GM12878 (cell line): ENCODE measurements around the gene CCIN. TPM values are rescaled to one million over a fixed set of nuclear protein-coding genes. Genes with fewer than 3 reads are reported as not detected.

ENCODE experiments used
- ATAC-seq: fragments of 200-7000 bp; cut with Tn5 transposase; 3 replicates; pipeline ENCODE4 v1.9.1; 2020; ENCODE audit warnings: mild to moderate bottlenecking, moderate library complexity
- BruUV-seq: library from RNA; stranded (reverse); fragments of 400-500 nt; replicated peaks from 2 replicates; lab custom pipeline; 2021; lab: Mats Ljungman, UMichigan
- CTCF ChIA-PET: fragments of 300-600 bp; sonication (Branson Sonifier 250); formaldehyde crosslinking; extraction: SDS; loops from one replicate; lab custom pipeline; 2021; ENCODE audit warnings: inconsistent platforms; lab: Yijun Ruan, JAX
- POLR2A ChIA-PET: fragments of 350-600 bp; formaldehyde crosslinking; extraction: SDS; loops from one replicate; lab custom pipeline; 2021; ENCODE audit warnings: inconsistent platforms; lab: Charles Lee
- RAD21 ChIA-PET: fragments of 300-600 bp; sonication (Branson Sonifier 250); formaldehyde crosslinking; loops from one replicate; lab custom pipeline; 2023; ENCODE audit warnings: antibody characterized with exemption; ENCODE audit not compliant: unreplicated experiment; lab: Charles Lee
- SMC1A ChIA-PET: fragments of 300-600 bp; sonication (Branson Sonifier 250); formaldehyde crosslinking; loops from one replicate; lab custom pipeline; 2023; ENCODE audit not compliant: unreplicated experiment, uncharacterized antibody; lab: Charles Lee
- DNase-seq: peaks from one replicate; pipeline ENCODE4 v3.0.0-alpha.2; 2011; ENCODE audit warnings: low read depth, low spot score
- FAIRE-seq: peaks from 3 replicates; lab custom pipeline; 2011; peaks lifted over from hg19 to GRCh38; lab: Jason Lieb, UNC
- H2AFZ ChIP-seq: 2 replicates; pipeline ENCODE4 v1.6.0; 2011; ENCODE audit warnings: low read depth, low read length, control low read depth; ENCODE audit not compliant: control insufficient read depth
- H3K27ac ChIP-seq: 2 replicates; pipeline ENCODE4 v1.5.1; 2011; ENCODE audit warnings: control low read depth; ENCODE audit not compliant: control insufficient read depth, insufficient read depth
- H3K27me3 ChIP-seq, 2 experiments: replicated peaks in 1 of 2; 2 replicates each; pipeline versions ENCODE4 v1.6.0 to v1.6.1; 2011; ENCODE audit warnings: low read length in 1 of 2; ENCODE audit not compliant: control insufficient read depth in 2 of 2, insufficient read depth in 2 of 2
- H3K36me3 ChIP-seq, 2 experiments: 2 replicates each; pipeline ENCODE4 v1.5.1; 2011; ENCODE audit warnings: low read length in 1 of 2; ENCODE audit not compliant: control insufficient read depth in 2 of 2, insufficient read depth in 2 of 2
- H3K4me1 ChIP-seq: 2 replicates; pipeline ENCODE4 v1.6.1; 2011; ENCODE audit warnings: mild to moderate bottlenecking, low read length, moderate library complexity, mixed read lengths; ENCODE audit not compliant: control insufficient read depth, insufficient read depth
- H3K4me2 ChIP-seq: 2 replicates; pipeline ENCODE4 v1.6.0; 2011; ENCODE audit warnings: control low read depth; ENCODE audit not compliant: control insufficient read depth, insufficient read depth
- H3K4me3 ChIP-seq: fragments of 200-600 bp; sonication (generic); 2 replicates; pipeline ENCODE4 v1.5.1; 2016
- H3K79me2 ChIP-seq: 2 replicates; pipeline ENCODE4 v1.6.0; 2011; ENCODE audit warnings: low read length; ENCODE audit not compliant: control insufficient read depth, insufficient read depth
- H3K9ac ChIP-seq: 2 replicates; pipeline ENCODE4 v1.8.0; 2011; ENCODE audit warnings: low read length, control low read depth, mixed read lengths; ENCODE audit not compliant: control insufficient read depth, insufficient read depth
- H3K9me3 ChIP-seq: replicated peaks from 3 replicates; pipeline ENCODE4 v1.5.1; 2011; ENCODE audit warnings: mild to moderate bottlenecking, low read length; ENCODE audit not compliant: control insufficient read depth, insufficient read depth
- H4K20me1 ChIP-seq: 2 replicates; pipeline ENCODE4 v1.6.0; 2011; ENCODE audit not compliant: control insufficient read depth, insufficient read depth
- ATF2 ChIP-seq: IDR thresholded peaks from 2 replicates; pipeline ENCODE4 v1.6.1; 2012; ENCODE audit warnings: low read length, inconsistent platforms
- ATF7 ChIP-seq: fragments of 450-650 bp; IDR thresholded peaks from 2 replicates; pipeline ENCODE4 v1.6.1; 2016; ENCODE audit warnings: low read depth, mild to moderate bottlenecking
- BCLAF1 ChIP-seq: fragments of 450-650 bp; IDR thresholded peaks from 2 replicates; pipeline ENCODE4 v1.6.1; 2017; ENCODE audit warnings: antibody characterized with exemption, mild to moderate bottlenecking, moderate library complexity
- CHD4 ChIP-seq: fragments of 200-600 bp; sonication (generic); IDR thresholded peaks from 2 replicates; pipeline ENCODE4 v1.6.1; 2016; ENCODE audit warnings: mild to moderate bottlenecking
- EED ChIP-seq: sonication (generic); IDR thresholded peaks from 2 replicates; pipeline ENCODE4 v1.6.1; 2016; ENCODE audit warnings: antibody characterized with exemption, low read depth
- IRF5 ChIP-seq: fragments of 450-650 bp; IDR thresholded peaks from 2 replicates; pipeline ENCODE4 v1.6.1; 2017; ENCODE audit warnings: borderline replicate concordance
- JUNB ChIP-seq: IDR thresholded peaks from 2 replicates; pipeline ENCODE4 v1.6.1; 2016; ENCODE audit warnings: antibody characterized with exemption, mild to moderate bottlenecking
- NBN ChIP-seq: fragments of 450-650 bp; IDR thresholded peaks from 2 replicates; pipeline ENCODE4 v1.6.1; 2016
- RELB ChIP-seq: fragments of 450-650 bp; IDR thresholded peaks from 2 replicates; pipeline ENCODE4 v1.6.1; 2017; ENCODE audit warnings: low read depth, mild to moderate bottlenecking, moderate library complexity
- STAT1 ChIP-seq: fragments of 450-650 bp; conservative IDR thresholded peaks from 2 replicates; pipeline ENCODE4 v1.6.1; 2014; ENCODE audit warnings: antibody characterized with exemption, mild to moderate bottlenecking
- TCF3 ChIP-seq: IDR thresholded peaks from 2 replicates; pipeline ENCODE4 v1.6.1; 2012; ENCODE audit warnings: low read depth, mild to moderate bottlenecking, low read length, borderline replicate concordance; ENCODE audit not compliant: insufficient read depth
- ZBTB33 ChIP-seq: fragments of 450-650 bp; IDR thresholded peaks from 2 replicates; pipeline ENCODE4 v1.6.1; 2017; ENCODE audit warnings: mild to moderate bottlenecking
- WGBS: methylation state at CpG from one replicate; pipeline ENCODE4 v1.1.6; 2016; ENCODE audit warnings: low lambda C conversion rate; ENCODE audit not compliant: insufficient replicate concordance, insufficient coverage; ENCODE audit errors: missing lambda C conversion rate; 5-methylcytosine and 5-hydroxymethylcytosine counted together
- in situ Hi-C: fragments of 300-500 bp; cut with MboI; formaldehyde crosslinking; loops from 9 replicates; pipeline ENCODE4 v1.14.3; 2018; ENCODE audit warnings: mixed read lengths
- intact Hi-C: fragments of 100-400 bp; cut with micrococcal nuclease; formaldehyde crosslinking; loops from one replicate; pipeline ENCODE4 v1.14.2; 2022; ENCODE audit not compliant: unreplicated experiment
- polyA plus RNA-seq, 11 experiments: library from polyadenylated mRNA; depleted of rRNA in 4 of 11; unstranded in 6 of 11; stranded (reverse) in 5 of 11; fragments of >200 nt; fragmentation: Nextera tagmentation in 4 of 11; fragmentation: Illumina TruSeq in 1 of 11; extraction: Ambion mirVana in 4 of 11; extraction: Trizol in 1 of 11; gene quantifications; 1 replicate in 1 of 11; 2 replicates in 10 of 11; pipeline versions ENCODE4 v1.2.1 to v1.2.3, GENCODE V29; 2011 to 2016; ENCODE audit warnings: inconsistent platforms in 2 of 11, missing spikeins in 2 of 11, low read depth in 1 of 11
- total RNA-seq, 4 experiments: library from RNA; depleted of rRNA in 3 of 4; stranded (reverse); fragments of >200 nt in 3 of 4; fragmentation: Illumina TruSeq in 1 of 4; extraction: Trizol in 1 of 4; gene quantifications; 2 replicates each; pipeline versions ENCODE4 v1.2.1 to v1.2.3, GENCODE V29; 2013 to 2021

The CCIN gene
- total and polyA plus RNA-seq, 10 of the 15 experiments (the other 5 are each of a cell fraction or from before 2014, with no cell fraction given): not detected

- Histone ChIP-seq H3K4me3 (no peak overlapping the region), H3K4me2 (no peak overlapping the region), H3K9ac (no peak overlapping the region), H2AFZ (no peak overlapping the region), H3K4me1 (no peaks in the 10 kb centered on the region; the same call in 1 of the 2 replicates), H4K20me1 (no peaks in the 10 kb centered on the region), H3K9me3 (no peaks in the 10 kb centered on the region), H3K79me2 (no peaks in the 10 kb centered on the region), H3K27ac (no peak overlapping the region), H3K27me3 (no peaks in the 10 kb centered on the region), H3K36me3 (no peaks in the 10 kb centered on the region)
- no peak for TF ChIP-seq STAT1
- no peak for TF ChIP-seq JUNB
- TF ChIP-seq ATF2: no peak
- TF ChIP-seq BCLAF1: no peak
- no peak for TF ChIP-seq ATF7
- no peak for TF ChIP-seq ZBTB33
- TF ChIP-seq NBN: no peak
- TF ChIP-seq TCF3: no peak
- no peak for TF ChIP-seq RELB
- no peak for TF ChIP-seq CHD4
- no peak for TF ChIP-seq IRF5
- no peak for TF ChIP-seq EED
- ChIA-PET POLR2A (no interaction called here), RAD21 (no interaction called here), SMC1A (no interaction called here), CTCF (interaction anchor here (0.8 kb wide), 1 partner anchor 39 kb away, joined by 3 read pairs; no protein-coding TSS in a partner anchor)
- no TSS peak for BruUV-seq
- DNase-seq (no peak), ATAC-seq (no peak), FAIRE-seq (no peak)
- intact Hi-C loops: no loop called here
- in situ Hi-C loops: no loop called here
- 46% methylated on average over 8 of the region's 8 CpGs for WGBS
Measured at GRCh38 chr9:36128349-36128748, 40.8 kb upstream of the CCIN start.
